ENCODE data around the gene ZNF398. TPM values are rescaled to one million over a fixed set of nuclear protein-coding genes. Genes with fewer than 3 reads are reported as not detected.

The ZNF398 gene
- total RNA-seq, 1 experiment from 2014 or later: 62.1 TPM

DNA sequence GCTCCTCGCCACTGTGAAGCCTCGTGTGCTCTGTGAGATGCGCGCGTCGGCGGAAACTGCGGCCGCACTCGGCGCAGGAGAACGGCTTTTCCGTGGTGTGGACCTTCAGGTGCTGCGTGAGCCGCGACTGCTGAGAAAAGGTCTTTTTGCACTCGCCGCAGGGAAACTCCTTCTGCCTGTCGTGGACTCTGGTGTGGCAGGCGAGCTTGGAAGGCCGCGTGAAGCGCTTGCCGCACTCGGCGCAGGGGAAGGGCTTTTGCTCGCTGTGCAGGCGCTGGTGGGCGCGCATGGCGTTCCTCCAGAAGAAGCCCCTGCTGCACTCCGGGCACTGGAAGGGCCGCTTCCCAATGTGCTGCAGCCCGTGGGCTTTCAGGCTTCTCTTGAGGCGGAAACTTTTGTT is 43.0 kb upstream of the ZNF398 start:
- Histone ChIP-seq H4K8ac (replicated peaks; ENCODE audit: insufficient read length, low read depth, low read length) (no peak overlapping the region), H3K56ac (ENCODE audit: insufficient read length, low read depth, low read length) (no peak overlapping the region), H2AFZ (ENCODE audit: low read length) (no peak overlapping the region), H4K91ac (ENCODE audit: insufficient read length, low read depth, low read length) (no peak overlapping the region), H2BK20ac (ENCODE audit: low read depth, low read length, poor library complexity, severe bottlenecking) (no peak overlapping the region), H3K9me3 (ENCODE audit: control insufficient read depth, low read depth, low read length) (no peaks in the 10 kb centered on the region), H3K4me1 (ENCODE audit: insufficient read depth, low read length) (no peaks in the 10 kb centered on the region), H3K79me2 (ENCODE audit: insufficient read depth, low read length) (no peaks in the 10 kb centered on the region), H3T11ph (ENCODE audit: low read length) (no peak overlapping the region), H3K79me1 (ENCODE audit: insufficient read depth, low read depth, low read length, poor library complexity, severe bottlenecking) (no peaks in the 10 kb centered on the region), H2AK5ac (ENCODE audit: insufficient read length, low read length) (no peak overlapping the region), H2BK120ac (ENCODE audit: low read depth, low read length, poor library complexity, severe bottlenecking) (no peak overlapping the region), H2BK15ac (ENCODE audit: low read depth, low read length) (no peak overlapping the region), H3K23ac (ENCODE audit: insufficient read length, low read depth, low read length) (no peak overlapping the region), H3K27me3 (ENCODE audit: insufficient read depth, low read length) (no peaks in the 10 kb centered on the region), H3K14ac (ENCODE audit: insufficient read depth, low read length) (no peak overlapping the region), H4K20me1 (ENCODE audit: control insufficient read depth, insufficient read depth, insufficient read length) (no peaks in the 10 kb centered on the region), H2BK5ac (ENCODE audit: insufficient read length, low read length) (no peak overlapping the region), H4K5ac (ENCODE audit: insufficient read length, low read depth, low read length) (no peak overlapping the region), H3K18ac (ENCODE audit: insufficient read length, low read depth, low read length) (no peak overlapping the region), H3K4ac (ENCODE audit: low read depth, low read length) (no peak overlapping the region), H3K23me2 (ENCODE audit: insufficient read length, low read depth, low read length, poor library complexity, severe bottlenecking) (no peaks in the 10 kb centered on the region), H2BK12ac (ENCODE audit: insufficient read length, low read depth, low read length) (no peak overlapping the region), H3K9ac (ENCODE audit: extremely low read depth, insufficient read length, low read length) (no peak overlapping the region), H3K27ac (ENCODE audit: insufficient read length, low read depth, low read length) (no peak overlapping the region), H3K4me2 (ENCODE audit: insufficient read depth, insufficient read length, low read length) (no peak overlapping the region)
- H3K36me3 Mint-ChIP-seq (ENCODE audit: insufficient read depth in 1 of 3, low read depth in 3 of 3): peaks cover 8 to 14% (median 11%) of the 10 kb centered on the region in 3 experiments; a peak in 6 of 7 replicates
- no peaks in the 10 kb centered on the region; a peak in 1 of 5 replicates for H3K9me3 Mint-ChIP-seq
- H3K4me3 Mint-ChIP-seq: no peak overlapping the region
- no peak for DNase-seq
- WGBS (ENCODE audit: extremely low coverage, insufficient read length, low lambda C conversion rate): no CpG with 5 or more reads among the region's 35 CpGs
- no peak overlapping the region for H3K27ac Mint-ChIP-seq
- H3K27me3 Mint-ChIP-seq (ENCODE audit: low read depth): no peaks in the 10 kb centered on the region
- peaks cover 0 to 2% of the 10 kb centered on the region in 2 experiments; a peak in 1 of 4 replicates for H3K4me1 Mint-ChIP-seq
- TF ChIP-seq, protein P1, sequence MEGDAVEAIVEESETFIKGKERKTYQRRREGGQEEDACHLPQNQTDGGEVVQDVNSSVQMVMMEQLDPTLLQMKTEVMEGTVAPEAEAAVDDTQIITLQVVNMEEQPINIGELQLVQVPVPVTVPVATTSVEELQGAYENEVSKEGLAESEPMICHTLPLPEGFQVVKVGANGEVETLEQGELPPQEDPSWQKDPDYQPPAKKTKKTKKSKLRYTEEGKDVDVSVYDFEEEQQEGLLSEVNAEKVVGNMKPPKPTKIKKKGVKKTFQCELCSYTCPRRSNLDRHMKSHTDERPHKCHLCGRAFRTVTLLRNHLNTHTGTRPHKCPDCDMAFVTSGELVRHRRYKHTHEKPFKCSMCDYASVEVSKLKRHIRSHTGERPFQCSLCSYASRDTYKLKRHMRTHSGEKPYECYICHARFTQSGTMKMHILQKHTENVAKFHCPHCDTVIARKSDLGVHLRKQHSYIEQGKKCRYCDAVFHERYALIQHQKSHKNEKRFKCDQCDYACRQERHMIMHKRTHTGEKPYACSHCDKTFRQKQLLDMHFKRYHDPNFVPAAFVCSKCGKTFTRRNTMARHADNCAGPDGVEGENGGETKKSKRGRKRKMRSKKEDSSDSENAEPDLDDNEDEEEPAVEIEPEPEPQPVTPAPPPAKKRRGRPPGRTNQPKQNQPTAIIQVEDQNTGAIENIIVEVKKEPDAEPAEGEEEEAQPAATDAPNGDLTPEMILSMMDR (conservative IDR thresholded peaks at IDR 0.05): no peak

All from H9 (cell line).